ENCODE results near the gene SUMO3. TPM values are rescaled to one million over a fixed set of nuclear protein-coding genes. Genes with fewer than 3 reads are reported as not detected.

SUMO3 gene
- total and polyA plus RNA-seq, 8 donors = 14.0 to 29.1 (median 21.7) TPM

DNA sequence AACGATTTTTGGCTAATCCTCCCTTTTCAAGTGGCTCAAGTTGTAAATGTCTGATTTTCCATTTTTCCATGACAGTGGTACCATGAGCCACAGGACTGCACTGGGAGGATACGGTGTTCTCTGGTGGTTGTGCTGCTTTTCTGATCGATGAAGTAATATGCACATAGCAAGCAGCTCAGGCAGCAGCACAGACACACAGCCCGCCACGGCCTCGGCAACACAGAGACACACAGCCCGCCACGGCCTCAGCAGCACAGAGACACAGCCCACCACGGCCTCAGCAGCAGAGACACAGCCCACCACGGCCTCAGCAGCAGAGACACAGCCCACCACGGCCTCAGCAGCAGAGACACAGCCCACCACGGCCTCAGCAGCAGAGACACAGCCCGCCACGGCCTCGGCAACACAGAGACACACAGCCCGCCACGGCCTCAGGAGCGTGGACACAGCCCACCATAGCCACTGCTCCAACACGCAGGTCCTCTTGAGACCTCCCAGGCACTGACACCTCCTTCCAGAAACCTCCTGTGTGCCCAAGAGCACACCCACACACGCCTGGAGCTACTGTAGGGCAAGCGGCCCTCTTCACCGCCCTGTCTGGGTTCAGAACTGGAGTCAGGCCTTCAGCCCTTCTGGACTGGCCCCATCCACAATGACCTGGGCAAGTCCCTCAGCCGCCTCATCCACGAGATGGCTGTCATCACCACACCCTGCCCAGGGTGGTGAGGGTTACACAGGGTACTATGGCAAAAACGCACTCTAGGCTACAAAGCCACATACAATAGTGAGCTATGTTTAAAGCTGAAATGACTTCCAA, 45.2 kb upstream of the SUMO3 start:
- H3K4me1 ChIP-seq = peaks cover 0 to 1% (median 0%) of the 10 kb centered on the region in 3 donors
- intact Hi-C loops (cut with DNase I) = no loop called here

DNA sequence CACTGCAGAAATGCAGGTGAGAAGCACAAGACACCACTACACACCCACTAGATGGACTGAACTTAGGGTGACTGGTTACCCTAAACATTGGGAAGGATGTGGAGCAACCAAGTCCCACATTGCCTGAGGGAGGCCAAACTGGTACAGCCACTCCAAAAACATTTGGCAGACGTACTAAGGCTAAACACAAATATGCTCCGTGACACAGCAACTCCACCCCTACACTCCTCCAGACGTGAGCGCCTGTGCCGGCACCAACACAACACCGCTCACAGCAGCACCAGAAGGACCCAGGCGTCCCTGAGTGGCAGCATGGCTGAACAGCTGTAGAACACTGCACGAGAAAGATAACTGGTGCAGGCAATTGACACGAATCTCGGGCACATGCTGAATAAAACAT, 40.9 kb upstream of the SUMO3 start:
- Histone ChIP-seq H3K27me3 (no peaks in the 10 kb centered on the region), H3K36me3 (peaks cover 0 to 35% (median 15%) of the 10 kb centered on the region in 3 donors), H3K4me1 (no peaks in the 10 kb centered on the region), H3K27ac (no peak overlapping the region), H3K4me3 (no peak overlapping the region), H3K9me3 (no peaks in the 10 kb centered on the region)
- FAIRE-seq (no peak), ATAC-seq (no peak), DNase-seq (no peak)
- TF ChIP-seq, protein P1, sequence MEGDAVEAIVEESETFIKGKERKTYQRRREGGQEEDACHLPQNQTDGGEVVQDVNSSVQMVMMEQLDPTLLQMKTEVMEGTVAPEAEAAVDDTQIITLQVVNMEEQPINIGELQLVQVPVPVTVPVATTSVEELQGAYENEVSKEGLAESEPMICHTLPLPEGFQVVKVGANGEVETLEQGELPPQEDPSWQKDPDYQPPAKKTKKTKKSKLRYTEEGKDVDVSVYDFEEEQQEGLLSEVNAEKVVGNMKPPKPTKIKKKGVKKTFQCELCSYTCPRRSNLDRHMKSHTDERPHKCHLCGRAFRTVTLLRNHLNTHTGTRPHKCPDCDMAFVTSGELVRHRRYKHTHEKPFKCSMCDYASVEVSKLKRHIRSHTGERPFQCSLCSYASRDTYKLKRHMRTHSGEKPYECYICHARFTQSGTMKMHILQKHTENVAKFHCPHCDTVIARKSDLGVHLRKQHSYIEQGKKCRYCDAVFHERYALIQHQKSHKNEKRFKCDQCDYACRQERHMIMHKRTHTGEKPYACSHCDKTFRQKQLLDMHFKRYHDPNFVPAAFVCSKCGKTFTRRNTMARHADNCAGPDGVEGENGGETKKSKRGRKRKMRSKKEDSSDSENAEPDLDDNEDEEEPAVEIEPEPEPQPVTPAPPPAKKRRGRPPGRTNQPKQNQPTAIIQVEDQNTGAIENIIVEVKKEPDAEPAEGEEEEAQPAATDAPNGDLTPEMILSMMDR (IDR thresholded peaks at IDR 0.05) = no peak
- intact Hi-C loops (cut with DNase I) = no loop called here
- WGBS, 2 donors = 75 to 80% methylated on average over 10 of the region's 10 CpGs

More for the DNA sequence above, 45.2 kb upstream of the SUMO3 start:
- WGBS, 2 donors = 88 to 89% methylated on average over 24 to 25 of the region's 25 CpGs
- FAIRE-seq (no peak), DNase-seq (peak in 1 of 6 donors; percentile 27), ATAC-seq (no peak)
- Histone ChIP-seq H3K36me3 (peaks cover 0 to 24% (median 8%) of the 10 kb centered on the region in 3 donors), H3K27ac (no peak overlapping the region), H3K27me3 (no peaks in the 10 kb centered on the region), H3K9me3 (no peaks in the 10 kb centered on the region), H3K4me3 (no peak overlapping the region)
- TF ChIP-seq, protein P1 (IDR thresholded peaks at IDR 0.05) = no peak

DNA sequence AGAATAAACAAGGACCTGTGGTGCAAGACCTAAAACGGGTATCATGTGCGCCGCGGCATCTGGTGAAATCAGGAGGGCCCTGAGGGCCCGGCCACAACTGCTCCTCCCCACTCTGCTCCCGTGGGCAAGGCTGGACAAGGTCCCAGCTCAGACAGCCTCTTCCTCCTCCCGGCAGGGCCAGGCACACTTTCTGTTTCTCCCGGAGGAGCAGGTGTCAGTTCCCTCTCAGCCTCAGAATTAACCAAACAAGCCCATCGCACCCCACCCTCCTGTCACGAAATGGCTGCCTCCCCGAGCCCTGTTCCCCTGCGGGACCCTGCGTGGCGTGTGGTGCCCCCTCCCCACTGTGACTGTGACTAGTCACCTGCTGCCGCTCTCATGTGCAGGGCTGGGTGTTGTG, 40.4 kb upstream of the SUMO3 start:
- DNase-seq (peak in 1 of 6 donors; percentile 33), ATAC-seq (no peak), FAIRE-seq (no peak)
- Histone ChIP-seq H3K36me3 (peaks cover 0 to 38% (median 15%) of the 10 kb centered on the region in 3 donors), H3K9me3 (no peaks in the 10 kb centered on the region), H3K4me1 (no peaks in the 10 kb centered on the region), H3K4me3 (no peak overlapping the region), H3K27me3 (no peaks in the 10 kb centered on the region), H3K27ac (no peak overlapping the region)
- 81 to 84% methylated on average over 15 of the region's 15 CpGs for WGBS, 2 donors
- TF ChIP-seq, protein P1 (IDR thresholded peaks at IDR 0.05) = no peak
- intact Hi-C loops (cut with DNase I) = no loop called here

DNA sequence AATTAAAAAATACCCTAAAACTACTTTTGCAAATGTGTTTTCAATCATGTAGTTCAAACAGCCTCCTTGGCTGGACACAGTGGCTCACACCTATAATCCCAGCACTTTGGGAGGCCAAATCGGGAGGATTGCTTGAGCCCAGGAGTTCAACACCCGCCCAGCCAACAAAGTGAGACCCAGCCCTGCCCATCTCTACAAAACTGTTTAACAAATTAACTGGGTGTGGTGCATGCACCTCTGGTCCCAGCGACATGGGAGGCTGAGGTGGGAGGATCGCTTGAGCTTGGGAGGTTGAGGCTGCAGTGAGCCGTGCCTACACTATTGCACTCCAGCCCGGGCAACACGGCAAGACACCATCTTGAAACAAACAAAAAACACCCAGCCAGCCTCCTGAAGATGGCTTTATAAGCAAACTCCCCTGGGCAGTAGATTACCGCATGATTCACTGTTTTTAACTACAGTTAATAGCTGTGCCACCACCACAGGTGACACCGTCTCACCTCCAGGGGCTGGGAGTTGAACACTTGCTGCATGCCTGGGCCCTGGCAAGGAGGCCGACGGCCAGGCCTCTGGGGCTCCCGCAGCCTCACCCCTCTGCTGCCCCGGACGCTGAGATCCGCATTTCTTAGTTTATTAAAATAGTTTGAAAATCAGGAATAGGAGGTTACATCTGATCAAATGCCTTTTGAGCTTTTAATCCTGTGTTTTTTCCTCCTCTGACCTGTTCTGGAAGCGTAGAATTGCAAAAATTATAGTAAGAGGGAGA, 39.4 kb upstream of the SUMO3 start:
- H3K27me3 ChIP-seq = no peaks in the 10 kb centered on the region
- 87 to 91% methylated on average over 16 of the region's 16 CpGs for WGBS, 2 donors
- no peak overlapping the region for H3K27ac ChIP-seq
- peaks cover 0 to 42% (median 15%) of the 10 kb centered on the region in 3 donors for H3K36me3 ChIP-seq
- H3K4me1 ChIP-seq = no peaks in the 10 kb centered on the region
- TF ChIP-seq, protein P1 (IDR thresholded peaks at IDR 0.05) = no peak
- DNase-seq (peak in 1 of 6 donors; percentile 40), ATAC-seq (no peak), FAIRE-seq (no peak)
- H3K9me3 ChIP-seq = no peaks in the 10 kb centered on the region
- H3K4me3 ChIP-seq = no peak overlapping the region
- intact Hi-C loops (cut with DNase I) = no loop called here
